ENCODE measurements around the gene SUMF1.

Gene SUMF1

DNA sequence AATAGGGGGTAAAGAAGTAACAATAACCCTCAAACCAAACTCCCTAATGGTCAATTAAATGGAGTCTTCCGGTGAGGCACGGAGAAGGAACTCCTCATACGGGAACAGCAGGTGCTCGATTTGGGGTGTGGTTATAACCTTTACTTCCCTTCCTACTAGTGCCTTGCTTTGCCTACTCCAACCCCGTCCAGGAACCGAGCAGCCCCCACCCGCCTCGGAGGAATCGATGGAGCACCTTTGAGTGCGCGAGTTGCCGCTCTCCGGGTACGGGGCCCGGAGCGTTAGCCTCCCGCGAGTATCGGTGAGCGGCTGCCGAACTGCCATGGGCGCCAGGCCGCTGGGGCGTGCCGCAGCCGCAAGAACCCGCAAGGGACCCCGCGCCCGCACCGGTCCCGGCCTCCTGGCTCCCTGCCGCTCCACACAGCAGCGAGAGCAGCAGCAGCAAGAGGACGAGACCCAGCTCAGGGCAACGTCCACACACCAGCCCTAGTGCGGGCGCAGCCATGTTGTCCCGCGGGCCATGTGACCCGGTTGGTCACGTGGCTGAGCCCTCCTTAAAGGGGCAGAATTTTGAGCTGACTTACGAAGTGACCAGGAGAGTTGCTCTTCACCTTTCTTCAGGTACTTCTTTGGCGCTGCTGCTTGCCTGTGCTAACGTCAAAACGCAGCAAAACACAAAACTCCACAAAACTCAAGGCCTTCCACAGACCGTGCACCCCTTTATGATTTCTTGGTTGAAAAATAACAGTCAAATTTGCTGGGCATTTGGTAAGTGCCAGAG, at the start of gene SUMF1:
SUMF1 (minus strand) TSS at position 529 of the 781 bp plus-strand sequence; CDS start at position 505, 24 bp downstream.
- peak; percentile 57 for DNase-seq

- DNase-seq = no peak
Measured at GRCh38 chr3:4515916-4516579, 49.0 kb upstream of the SUMF1 start.

GRCh38 chr3:4514916-4515315, 47.8 kb upstream of the SUMF1 start:
- DNase-seq = no peak

- DNase-seq = no peak
Measured at GRCh38 chr3:4514321-4514720, 47.3 kb upstream of the SUMF1 start.

DNA sequence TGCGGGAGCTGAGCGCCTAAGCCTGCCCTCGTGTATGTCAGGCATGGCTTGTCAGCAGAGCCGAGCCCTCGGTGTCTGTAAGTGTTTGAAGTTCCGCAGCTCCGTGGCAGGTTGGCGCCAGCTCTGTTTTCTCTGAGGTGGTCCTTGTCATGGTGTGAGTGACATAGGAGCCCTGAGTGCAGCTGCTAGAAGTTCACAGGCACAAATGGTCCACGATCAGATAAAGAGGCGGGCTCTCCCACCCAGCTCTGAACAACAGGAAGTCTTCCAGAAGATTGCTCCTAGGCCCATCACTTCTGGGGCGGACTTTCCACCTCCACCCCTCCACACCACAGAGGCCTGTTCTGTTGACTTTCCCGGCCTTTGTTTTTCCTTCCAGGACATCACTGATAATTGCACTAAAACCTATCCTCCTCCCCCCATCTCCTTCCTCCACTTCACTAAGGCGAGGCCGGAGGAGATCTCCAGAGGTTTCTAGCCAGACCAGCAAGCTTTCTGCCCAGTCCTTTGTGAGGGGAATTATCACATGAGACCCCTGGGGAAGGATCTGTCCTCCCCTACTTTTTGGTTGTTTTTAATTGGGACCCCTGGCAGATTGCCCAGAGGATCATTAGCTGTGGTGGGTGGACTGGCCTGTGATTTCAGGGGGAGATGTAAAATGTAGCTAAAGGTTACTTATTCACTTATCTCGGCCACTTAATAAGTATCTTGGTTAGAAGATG, 46.0 kb upstream of the SUMF1 start:
- no peak for DNase-seq

GRCh38 chr3:4511491-4512262, 44.6 kb upstream of the SUMF1 start:
- DNase-seq = no peak

DNA sequence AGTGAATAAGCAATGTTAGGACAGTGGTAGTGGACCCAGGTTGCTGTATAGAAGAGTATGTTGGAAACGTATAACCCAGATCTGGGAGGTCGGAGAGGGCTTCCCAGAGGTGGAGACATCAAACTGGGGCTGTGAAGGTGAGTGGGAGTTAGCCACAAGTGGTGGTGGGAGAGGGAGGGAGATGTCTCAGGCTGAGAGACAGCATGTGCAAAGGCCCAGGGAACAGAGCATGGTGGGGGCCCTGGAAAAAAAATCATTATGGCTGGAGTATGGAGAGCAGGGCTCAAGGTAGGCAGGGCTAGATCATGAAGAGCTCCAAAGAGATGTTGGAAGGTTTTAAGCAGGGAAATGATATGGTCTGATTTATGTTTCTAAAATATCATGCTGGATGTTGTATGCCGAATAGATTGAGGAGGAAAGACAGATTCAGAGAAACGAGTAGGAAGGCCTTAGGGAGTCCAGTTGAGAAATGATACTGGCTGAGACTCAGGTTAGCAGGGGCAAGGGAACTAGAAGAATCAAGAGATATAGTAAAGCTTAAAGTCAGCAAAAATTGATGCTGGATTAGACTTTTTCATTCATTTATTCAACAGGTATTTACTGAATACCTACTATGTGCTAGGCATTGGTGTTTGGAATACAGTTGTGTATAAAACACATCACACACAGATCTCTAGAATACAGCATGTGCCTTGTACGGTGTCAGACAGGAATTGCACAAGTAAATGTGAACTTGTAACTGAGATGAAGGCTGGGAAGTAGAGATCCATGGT, 43.1 kb upstream of the SUMF1 start:
- no peak for DNase-seq

DNA sequence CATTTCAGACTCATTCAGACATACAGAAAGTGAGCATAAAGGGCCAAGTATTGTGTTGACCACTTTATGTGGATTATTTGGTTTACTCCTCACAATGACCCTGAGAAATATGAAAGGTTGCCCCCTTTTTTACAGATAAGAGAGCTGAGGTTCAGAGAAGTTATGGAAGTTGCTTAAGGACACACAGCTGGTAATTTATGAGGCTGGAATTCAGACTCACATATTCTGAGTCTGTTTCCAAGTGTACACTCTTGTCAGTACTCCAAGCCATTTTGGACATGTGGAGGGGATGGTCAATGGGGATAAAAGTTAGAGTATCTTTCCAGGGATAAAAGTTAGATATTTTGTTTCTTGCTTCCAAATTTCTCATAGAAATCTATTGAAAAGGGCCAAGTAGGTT, 42.0 kb upstream of the SUMF1 start:
- DNase-seq = no peak

- no peak for DNase-seq
Measured at GRCh38 chr3:4508048-4508981, 41.2 kb upstream of the SUMF1 start.

- peak; percentile 6 for DNase-seq
Measured at GRCh38 chr3:4507024-4507596, 40.0 kb upstream of the SUMF1 start.

- DNase-seq = no peak
Measured at GRCh38 chr3:4506559-4507023, 39.5 kb upstream of the SUMF1 start.

- DNase-seq = no peak
Measured at GRCh38 chr3:4505688-4506558, 38.9 kb upstream of the SUMF1 start.

DNA sequence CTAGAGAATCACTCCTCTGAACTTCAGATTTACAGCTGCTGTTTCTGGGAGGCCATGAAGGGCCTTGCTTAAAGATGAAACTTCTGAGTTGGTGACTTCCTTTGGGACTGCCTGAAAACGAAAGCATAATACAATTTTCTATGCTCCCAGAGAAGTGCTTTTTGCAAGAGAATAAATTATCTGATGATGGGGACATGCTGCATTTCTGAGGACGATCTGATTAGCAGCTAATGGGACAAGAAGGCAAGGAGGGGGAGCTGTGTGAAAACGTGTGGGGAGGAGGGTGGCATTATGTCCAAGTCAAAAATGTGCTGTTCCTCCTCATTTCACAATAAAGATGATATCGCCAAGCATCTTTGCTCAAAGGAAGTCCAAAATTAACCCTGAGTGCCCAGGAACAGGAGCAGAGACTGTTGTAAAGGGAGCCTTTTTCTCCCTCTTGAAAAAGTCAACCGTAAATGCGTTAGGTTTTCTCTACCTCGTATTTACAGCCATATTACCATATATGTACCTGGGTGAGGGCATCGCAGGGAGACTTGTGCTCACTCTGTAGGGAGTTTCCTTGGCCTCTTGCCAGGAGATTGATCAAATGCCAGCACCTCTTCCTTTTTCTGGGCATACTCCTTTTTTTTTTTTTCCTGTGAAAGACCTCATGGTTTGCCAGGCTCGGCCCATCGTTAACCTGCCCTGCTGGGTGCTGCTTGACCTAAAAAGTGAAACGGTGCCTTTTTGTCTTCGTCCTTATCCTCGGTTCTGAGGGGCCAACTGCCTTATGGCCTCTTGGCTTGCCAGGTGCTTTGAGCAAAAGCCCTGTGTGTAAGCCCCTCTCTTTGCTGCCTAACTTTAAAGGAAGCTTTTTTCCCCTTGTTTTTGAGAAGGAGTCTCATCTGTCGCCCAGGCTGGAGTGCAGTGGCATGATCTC, 37.5 kb upstream of the SUMF1 start:
- no peak for DNase-seq

DNA sequence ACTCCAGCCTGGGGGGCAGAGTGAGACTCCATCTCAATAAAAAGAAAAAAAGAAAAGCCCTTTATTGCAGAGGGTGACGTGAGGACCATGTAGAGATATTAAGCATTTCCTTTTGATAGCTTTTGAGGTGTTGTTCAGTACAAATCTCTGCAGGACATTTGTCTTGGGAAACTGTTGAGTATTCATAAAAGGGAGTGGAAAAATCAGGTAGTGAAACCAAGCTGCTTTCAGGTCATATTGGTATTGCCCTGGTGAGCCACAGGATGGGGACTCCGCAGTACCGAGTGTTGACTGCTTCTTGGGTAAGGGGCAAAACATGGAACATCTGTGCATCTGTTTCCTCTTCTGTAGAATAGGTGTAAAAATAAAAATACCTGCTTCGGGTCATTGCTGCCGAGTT, 36.0 kb upstream of the SUMF1 start:
- no peak for DNase-seq

DNA sequence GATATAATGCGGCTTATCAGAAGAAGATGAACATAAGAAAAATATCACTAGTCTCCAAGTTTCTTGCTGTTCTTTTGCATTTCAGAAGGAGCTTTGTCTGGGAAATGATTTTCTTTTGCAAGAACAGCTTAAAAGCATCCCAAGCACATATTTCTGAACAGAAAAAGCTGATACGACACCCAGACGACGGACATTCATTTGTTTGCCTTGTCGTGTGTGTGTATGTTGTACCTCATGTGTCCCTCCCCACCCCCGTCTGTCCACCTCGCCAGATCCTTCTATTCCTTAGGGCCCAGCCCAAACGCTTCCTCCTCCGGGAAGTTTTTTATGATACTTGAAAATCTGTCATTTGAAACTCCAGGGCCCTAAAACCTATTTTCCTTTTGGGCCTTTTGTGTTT, 34.9 kb upstream of the SUMF1 start:
- DNase-seq = no peak

DNA sequence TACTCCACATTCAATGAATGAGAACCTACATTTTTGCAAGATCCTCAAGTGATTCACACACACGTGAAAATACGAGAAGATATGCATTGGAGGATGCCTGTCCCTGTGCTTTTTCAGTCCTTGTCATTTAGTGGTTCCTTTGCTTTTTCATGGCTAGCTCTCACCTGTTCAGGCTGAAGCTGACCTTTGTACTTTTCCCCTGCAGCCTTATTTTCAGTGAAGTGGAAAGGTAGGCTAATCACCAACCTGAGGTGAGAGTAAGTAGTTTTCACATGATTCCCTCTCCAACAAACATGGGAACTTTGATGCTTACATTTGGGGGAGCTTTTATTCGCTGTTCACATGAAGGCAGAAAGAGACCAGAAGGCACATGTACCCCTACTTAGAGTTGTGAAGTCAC, 34.4 kb upstream of the SUMF1 start:
- no peak for DNase-seq

DNA sequence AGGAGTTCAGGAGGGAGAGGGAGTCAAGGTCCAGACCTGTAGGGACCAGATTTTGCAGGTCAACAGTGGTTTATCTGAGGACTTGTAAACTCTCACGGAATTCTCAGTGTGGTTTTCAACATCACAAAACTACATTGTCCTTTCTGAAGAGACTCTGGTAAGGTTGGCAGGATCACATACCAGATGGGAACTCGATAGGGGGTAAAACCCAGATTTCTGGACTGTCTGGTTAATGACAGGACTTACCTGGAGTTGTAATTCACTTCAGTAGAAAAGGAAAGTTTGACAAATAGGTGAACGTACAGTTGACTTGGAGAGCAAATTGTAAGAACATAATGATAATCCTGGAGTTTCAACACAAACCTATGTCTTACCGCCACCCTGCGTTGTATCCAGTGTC, 31.4 kb upstream of the SUMF1 start:
- no peak for DNase-seq

GRCh38 chr3:4497843-4498324, 30.8 kb upstream of the SUMF1 start:
- no peak for DNase-seq

Measured in NK-92 treated with Interleukin-12 subunit alpha and Interleukin-12 subunit beta, amount 100 ng/mL, for 24 hours (cell line).